GM23338 (cell line): ENCODE measurements around the gene CCDC27. TPM values are rescaled to one million over a fixed set of nuclear protein-coding genes. Genes with fewer than 3 reads are reported as not detected.

Experiments
- ATAC-seq: fragments of 200-7000 bp; cut with Tn5 transposase; 3 replicates; pipeline ENCODE4 v1.9.1; 2020
- DNase-seq: peaks from one replicate; pipeline ENCODE4 v3.0.0-alpha.2; 2015; ENCODE audit warnings: low spot score
- H2AFZ ChIP-seq: fragments of 200-600 bp; sonication (generic); 2 replicates; pipeline ENCODE4 v1.8.0; 2016; ENCODE audit warnings: antibody characterized with exemption, mild to moderate bottlenecking, moderate library complexity
- H3F3A ChIP-seq: fragments of 200-600 bp; sonication (generic); replicated peaks from 2 replicates; pipeline ENCODE4 v1.8.0; 2017; ENCODE audit warnings: antibody characterized with exemption, mixed run types, low read depth
- H3K27ac ChIP-seq: fragments of 200-600 bp; sonication (generic); 2 replicates; pipeline ENCODE4 v1.6.1; 2016; ENCODE audit warnings: low read depth
- H3K27me3 ChIP-seq: fragments of 200-600 bp; sonication (generic); 2 replicates; pipeline ENCODE4 v1.8.0; 2016; ENCODE audit warnings: mild to moderate bottlenecking, mixed run types, moderate library complexity; ENCODE audit not compliant: insufficient read depth
- H3K36me3 ChIP-seq: fragments of 200-600 bp; sonication (generic); 2 replicates; pipeline ENCODE4 v1.8.0; 2016; ENCODE audit warnings: mild to moderate bottlenecking; ENCODE audit not compliant: insufficient read depth
- H3K4me1 ChIP-seq: fragments of 200-600 bp; sonication (generic); 2 replicates; pipeline ENCODE4 v1.8.0; 2016; ENCODE audit warnings: mild to moderate bottlenecking, moderate library complexity; ENCODE audit not compliant: insufficient read depth
- H3K4me2 ChIP-seq: fragments of 200-600 bp; sonication (generic); 2 replicates; pipeline ENCODE4 v1.7.1; 2017; ENCODE audit warnings: mixed run types
- H3K4me3 ChIP-seq: fragments of 200-600 bp; sonication (generic); 2 replicates; pipeline ENCODE4 v1.6.1; 2016; ENCODE audit warnings: mixed run types
- H3K79me2 ChIP-seq: fragments of 200-600 bp; sonication (generic); replicated peaks from 2 replicates; pipeline ENCODE4 v1.8.0; 2017; ENCODE audit warnings: mild to moderate bottlenecking; ENCODE audit not compliant: insufficient read depth
- H3K9me2 ChIP-seq: fragments of 200-600 bp; sonication (generic); 2 replicates; pipeline ENCODE4 v1.8.0; 2017; ENCODE audit not compliant: insufficient read depth
- H4K20me1 ChIP-seq: fragments of 200-600 bp; sonication (generic); replicated peaks from 2 replicates; pipeline ENCODE4 v1.8.0; 2017; ENCODE audit warnings: mild to moderate bottlenecking; ENCODE audit not compliant: insufficient read depth
- H3K27ac Mint-ChIP-seq: 2 replicates; pipeline ENCODE4 v1.8.0; 2020; ENCODE audit warnings: inconsistent platforms, mild to moderate bottlenecking, moderate library complexity, mixed read lengths
- H3K27me3 Mint-ChIP-seq: 3 replicates; pipeline ENCODE4 v1.8.0; 2022; ENCODE audit warnings: low read depth, mild to moderate bottlenecking, moderate library complexity, mixed read lengths, inconsistent platforms; ENCODE audit not compliant: insufficient read depth, poor library complexity
- H3K36me3 Mint-ChIP-seq: 3 replicates; pipeline ENCODE4 v1.8.0; 2021; ENCODE audit warnings: low read depth, mild to moderate bottlenecking, inconsistent platforms, moderate library complexity, mixed read lengths
- H3K4me1 Mint-ChIP-seq: 3 replicates; pipeline ENCODE4 v1.8.0; 2020; ENCODE audit warnings: mild to moderate bottlenecking, inconsistent platforms, mixed read lengths
- H3K4me3 Mint-ChIP-seq: 3 replicates; pipeline ENCODE4 v1.8.0; 2021; ENCODE audit warnings: moderate library complexity, mild to moderate bottlenecking, inconsistent platforms, mixed read lengths
- H3K9me3 Mint-ChIP-seq: 3 replicates; pipeline ENCODE4 v1.8.0; 2020; ENCODE audit warnings: moderate library complexity, mild to moderate bottlenecking, inconsistent platforms, mixed read lengths
- CREB1 ChIP-seq: fragments of 250-450 bp; sonication (Bioruptor Pico); IDR thresholded peaks from 2 replicates; pipeline ENCODE4 v1.5.0; 2020; ENCODE audit warnings: low read depth, mild to moderate bottlenecking, moderate library complexity
- EZH2 ChIP-seq: fragments of 200-600 bp; sonication (generic); IDR thresholded peaks from one replicate; pipeline ENCODE4 v1.8.0; 2017; ENCODE audit warnings: antibody characterized with exemption, mild to moderate bottlenecking, low read depth; ENCODE audit not compliant: unreplicated experiment
- EZH2phosphoT487 ChIP-seq: fragments of 200-600 bp; sonication (generic); IDR thresholded peaks from one replicate; pipeline ENCODE4 v1.8.1; 2018; ENCODE audit warnings: antibody characterized with exemption; ENCODE audit not compliant: unreplicated experiment
- JUNB ChIP-seq: IDR thresholded peaks from one replicate; pipeline ENCODE4 v1.6.1; 2016; ENCODE audit warnings: antibody characterized with exemption; ENCODE audit not compliant: unreplicated experiment
- NANOG ChIP-seq: IDR thresholded peaks from 2 replicates; pipeline ENCODE4 v1.6.1; 2016; ENCODE audit warnings: antibody characterized with exemption, borderline replicate concordance
- POLR2AphosphoS5 ChIP-seq: IDR thresholded peaks from 2 replicates; pipeline ENCODE4 v1.6.1; 2016; ENCODE audit warnings: antibody characterized with exemption, low read depth
- STAT1 ChIP-seq: IDR thresholded peaks from one replicate; pipeline ENCODE4 v1.6.1; 2016; ENCODE audit warnings: antibody characterized with exemption; ENCODE audit not compliant: unreplicated experiment
- ZNF114 ChIP-seq: fragments of 250-450 bp; sonication (Bioruptor Pico); IDR thresholded peaks from 2 replicates; pipeline ENCODE4 v1.5.0; 2020; ENCODE audit warnings: mild to moderate bottlenecking, moderate library complexity
- ZNF331 ChIP-seq: fragments of 250-450 bp; sonication (Bioruptor Pico); IDR thresholded peaks from 2 replicates; pipeline ENCODE4 v1.5.0; 2020; ENCODE audit warnings: low read depth, mild to moderate bottlenecking, moderate library complexity
- ZNF462 ChIP-seq: fragments of 250-450 bp; sonication (Bioruptor Pico); IDR thresholded peaks from 2 replicates; pipeline ENCODE4 v1.5.0; 2020; ENCODE audit warnings: mild to moderate bottlenecking, moderate library complexity
- polyA plus RNA-seq: library from polyadenylated mRNA; unstranded; fragments of >200 nt; fragmentation: Nextera tagmentation; extraction: Ambion mirVana; gene quantifications from 2 replicates; pipeline ENCODE4 v1.2.1, GENCODE V29; 2016
- total RNA-seq: library from RNA; depleted of rRNA; stranded (reverse); fragments of >200 nt; shearing (Covaris generic); gene quantifications from 2 replicates; pipeline ENCODE4 v1.2.3, GENCODE V29; 2014
- TF ChIP-seq, protein P1 (sequence below): IDR thresholded peaks from 2 replicates; pipeline ENCODE4 v1.6.1; 2016; ENCODE audit warnings: antibody characterized with exemption
- TF ChIP-seq, protein P2 (sequence below): IDR thresholded peaks from one replicate; pipeline ENCODE4 v1.6.1; 2018; ENCODE audit warnings: antibody characterized with exemption; ENCODE audit not compliant: unreplicated experiment
- TF ChIP-seq, protein P3 (sequence below), 2 experiments: fragments of 200-600 bp in 1 of 2; sonication (generic) in 1 of 2; conservative IDR thresholded peaks; 2 replicates each; pipeline versions ENCODE4 v1.5.1 to v1.6.1; 2016 to 2017; ENCODE audit warnings: antibody characterized with exemption in 2 of 2, low read depth in 2 of 2, mild to moderate bottlenecking in 2 of 2, moderate library complexity in 1 of 2

Gene CCDC27
- total and polyA plus RNA-seq, 2 experiments from 2014 or later: 0.18 to 0.45 TPM

GRCh38 chr1:3746830-3747521 is 5.3 kb upstream of the CCDC27 start:
- peak overlapping the region; percentile 74 for H2AFZ ChIP-seq
- no peaks in the 10 kb centered on the region for H3K27me3 ChIP-seq
- no peaks in the 10 kb centered on the region for H3K9me2 ChIP-seq
- no peak for TF ChIP-seq EZH2
- TF ChIP-seq ZNF462: no peak
- no peak for TF ChIP-seq NANOG
- TF ChIP-seq ZNF114 (CRISPR knock-in tag): no peak
- no peak for TF ChIP-seq STAT1
- TF ChIP-seq, protein P1, sequence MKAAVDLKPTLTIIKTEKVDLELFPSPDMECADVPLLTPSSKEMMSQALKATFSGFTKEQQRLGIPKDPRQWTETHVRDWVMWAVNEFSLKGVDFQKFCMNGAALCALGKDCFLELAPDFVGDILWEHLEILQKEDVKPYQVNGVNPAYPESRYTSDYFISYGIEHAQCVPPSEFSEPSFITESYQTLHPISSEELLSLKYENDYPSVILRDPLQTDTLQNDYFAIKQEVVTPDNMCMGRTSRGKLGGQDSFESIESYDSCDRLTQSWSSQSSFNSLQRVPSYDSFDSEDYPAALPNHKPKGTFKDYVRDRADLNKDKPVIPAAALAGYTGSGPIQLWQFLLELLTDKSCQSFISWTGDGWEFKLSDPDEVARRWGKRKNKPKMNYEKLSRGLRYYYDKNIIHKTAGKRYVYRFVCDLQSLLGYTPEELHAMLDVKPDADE: peak; percentile 74; the same call in 1 of the 2 replicates
- no peak for TF ChIP-seq ZNF331 (CRISPR knock-in tag)
- TF ChIP-seq, protein P2, sequence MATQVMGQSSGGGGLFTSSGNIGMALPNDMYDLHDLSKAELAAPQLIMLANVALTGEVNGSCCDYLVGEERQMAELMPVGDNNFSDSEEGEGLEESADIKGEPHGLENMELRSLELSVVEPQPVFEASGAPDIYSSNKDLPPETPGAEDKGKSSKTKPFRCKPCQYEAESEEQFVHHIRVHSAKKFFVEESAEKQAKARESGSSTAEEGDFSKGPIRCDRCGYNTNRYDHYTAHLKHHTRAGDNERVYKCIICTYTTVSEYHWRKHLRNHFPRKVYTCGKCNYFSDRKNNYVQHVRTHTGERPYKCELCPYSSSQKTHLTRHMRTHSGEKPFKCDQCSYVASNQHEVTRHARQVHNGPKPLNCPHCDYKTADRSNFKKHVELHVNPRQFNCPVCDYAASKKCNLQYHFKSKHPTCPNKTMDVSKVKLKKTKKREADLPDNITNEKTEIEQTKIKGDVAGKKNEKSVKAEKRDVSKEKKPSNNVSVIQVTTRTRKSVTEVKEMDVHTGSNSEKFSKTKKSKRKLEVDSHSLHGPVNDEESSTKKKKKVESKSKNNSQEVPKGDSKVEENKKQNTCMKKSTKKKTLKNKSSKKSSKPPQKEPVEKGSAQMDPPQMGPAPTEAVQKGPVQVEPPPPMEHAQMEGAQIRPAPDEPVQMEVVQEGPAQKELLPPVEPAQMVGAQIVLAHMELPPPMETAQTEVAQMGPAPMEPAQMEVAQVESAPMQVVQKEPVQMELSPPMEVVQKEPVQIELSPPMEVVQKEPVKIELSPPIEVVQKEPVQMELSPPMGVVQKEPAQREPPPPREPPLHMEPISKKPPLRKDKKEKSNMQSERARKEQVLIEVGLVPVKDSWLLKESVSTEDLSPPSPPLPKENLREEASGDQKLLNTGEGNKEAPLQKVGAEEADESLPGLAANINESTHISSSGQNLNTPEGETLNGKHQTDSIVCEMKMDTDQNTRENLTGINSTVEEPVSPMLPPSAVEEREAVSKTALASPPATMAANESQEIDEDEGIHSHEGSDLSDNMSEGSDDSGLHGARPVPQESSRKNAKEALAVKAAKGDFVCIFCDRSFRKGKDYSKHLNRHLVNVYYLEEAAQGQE: peak; percentile 8
- no peak for TF ChIP-seq EZH2phosphoT487
- no peak for TF ChIP-seq JUNB
- 0 out of 2 replicates have a peak, but pooled peaks have one; percentile 5 for TF ChIP-seq CREB1 (CRISPR knock-in tag)
- TF ChIP-seq, protein P3, sequence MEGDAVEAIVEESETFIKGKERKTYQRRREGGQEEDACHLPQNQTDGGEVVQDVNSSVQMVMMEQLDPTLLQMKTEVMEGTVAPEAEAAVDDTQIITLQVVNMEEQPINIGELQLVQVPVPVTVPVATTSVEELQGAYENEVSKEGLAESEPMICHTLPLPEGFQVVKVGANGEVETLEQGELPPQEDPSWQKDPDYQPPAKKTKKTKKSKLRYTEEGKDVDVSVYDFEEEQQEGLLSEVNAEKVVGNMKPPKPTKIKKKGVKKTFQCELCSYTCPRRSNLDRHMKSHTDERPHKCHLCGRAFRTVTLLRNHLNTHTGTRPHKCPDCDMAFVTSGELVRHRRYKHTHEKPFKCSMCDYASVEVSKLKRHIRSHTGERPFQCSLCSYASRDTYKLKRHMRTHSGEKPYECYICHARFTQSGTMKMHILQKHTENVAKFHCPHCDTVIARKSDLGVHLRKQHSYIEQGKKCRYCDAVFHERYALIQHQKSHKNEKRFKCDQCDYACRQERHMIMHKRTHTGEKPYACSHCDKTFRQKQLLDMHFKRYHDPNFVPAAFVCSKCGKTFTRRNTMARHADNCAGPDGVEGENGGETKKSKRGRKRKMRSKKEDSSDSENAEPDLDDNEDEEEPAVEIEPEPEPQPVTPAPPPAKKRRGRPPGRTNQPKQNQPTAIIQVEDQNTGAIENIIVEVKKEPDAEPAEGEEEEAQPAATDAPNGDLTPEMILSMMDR (conservative IDR thresholded peaks at IDR 0.05; ENCODE audit: low read depth in 2 of 2): no peak
- peak; percentile 69 for TF ChIP-seq POLR2AphosphoS5
- no peaks in the 10 kb centered on the region for H3K36me3 ChIP-seq
- peaks cover 20% of the 10 kb centered on the region for H3K27me3 Mint-ChIP-seq
- peaks cover 12% of the 10 kb centered on the region for H4K20me1 ChIP-seq
- peaks cover 26% of the 10 kb centered on the region for H3K36me3 Mint-ChIP-seq
- peak overlapping the region; percentile 89 for H3K4me3 ChIP-seq
- no peaks in the 10 kb centered on the region for H3K9me3 Mint-ChIP-seq
- peaks cover 34% of the 10 kb centered on the region for H3K79me2 ChIP-seq
- peak overlapping the region; percentile 94 for H3K4me2 ChIP-seq
- peak; percentile 95 for DNase-seq
- no peak overlapping the region for H3K27ac ChIP-seq
- peak; percentile 95 for ATAC-seq
- H3K4me1 ChIP-seq: peaks cover 13% of the 10 kb centered on the region; the same call in 1 of the 2 replicates
- 0 out of 2 replicates have a peak, but pooled peaks cover 8% of the 10 kb centered on the region for H3F3A ChIP-seq
- H3K4me1 Mint-ChIP-seq: peaks cover 28% of the 10 kb centered on the region
- peak overlapping the region; percentile 96 for H3K4me3 Mint-ChIP-seq
- peak overlapping the region; percentile 93 for H3K27ac Mint-ChIP-seq
